GM21619 (cell line): ENCODE data around the gene GLIS1.
"Not testable (repeated sequence)": the region's sequence is repeated elsewhere in the genome, so short reads cannot be mapped to it uniquely, and the experiment has no call there.

Experiments used
- ATAC-seq: cut with Tn5 transposase; IDR thresholded peaks from one replicate; pipeline ENCODE4 v1.9.1; 2021; ENCODE audit not compliant: unreplicated experiment

GLIS1 gene

DNA sequence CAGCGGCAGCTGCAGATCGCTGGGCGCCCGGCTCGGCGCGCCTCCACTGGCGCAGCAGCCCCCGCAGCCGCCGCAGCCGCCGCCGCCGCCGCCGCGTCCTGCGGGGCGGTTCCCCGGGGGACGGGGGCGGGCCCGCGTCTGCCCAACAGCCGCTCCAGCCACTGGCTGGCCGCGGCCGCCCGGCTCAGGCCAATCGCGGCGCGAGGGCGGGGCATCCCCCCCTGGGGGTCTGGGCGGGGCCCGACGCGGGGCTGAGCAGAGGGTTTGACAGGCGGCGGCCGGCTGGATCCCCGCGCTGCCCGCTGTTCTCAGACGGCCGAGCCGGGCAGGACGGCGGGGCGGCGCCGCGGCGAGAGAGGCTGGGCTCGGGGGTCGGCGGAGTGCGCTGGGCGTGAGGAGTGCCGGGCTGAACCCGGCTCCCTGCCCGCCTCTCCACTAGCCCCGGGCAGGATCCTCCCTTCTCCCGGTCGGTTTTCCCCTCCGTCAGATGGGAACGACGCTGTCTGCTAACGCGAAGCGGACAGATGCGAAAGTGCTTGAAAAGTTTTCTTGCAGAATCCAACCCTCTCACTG is at the start of gene GLIS1:
TSS of gene GLIS1 (minus strand) at position 56 of the 573 bp plus-strand sequence. CDS start 1,100 bp downstream, outside the sequence.
- ATAC-seq: peak; percentile 96

DNA sequence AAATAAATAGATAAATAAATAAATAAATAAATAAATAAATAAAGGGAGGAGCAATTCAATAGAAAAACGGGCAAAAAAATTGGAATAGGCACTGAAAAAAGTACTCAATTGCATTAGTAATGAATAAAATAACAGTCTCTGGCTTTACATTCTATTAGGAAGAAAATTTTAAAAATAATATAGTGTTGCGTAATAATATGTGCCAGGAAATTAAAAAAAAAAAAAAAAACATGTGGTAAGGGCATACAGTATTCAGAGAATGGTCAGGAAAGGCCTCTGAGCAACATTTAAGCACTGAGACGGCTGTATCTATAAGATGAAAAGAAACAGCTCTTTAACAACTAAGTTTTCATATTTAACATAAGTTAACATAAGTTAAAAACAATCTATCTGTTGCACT is 48.7 kb upstream of the GLIS1 start:
- no peak for ATAC-seq

DNA sequence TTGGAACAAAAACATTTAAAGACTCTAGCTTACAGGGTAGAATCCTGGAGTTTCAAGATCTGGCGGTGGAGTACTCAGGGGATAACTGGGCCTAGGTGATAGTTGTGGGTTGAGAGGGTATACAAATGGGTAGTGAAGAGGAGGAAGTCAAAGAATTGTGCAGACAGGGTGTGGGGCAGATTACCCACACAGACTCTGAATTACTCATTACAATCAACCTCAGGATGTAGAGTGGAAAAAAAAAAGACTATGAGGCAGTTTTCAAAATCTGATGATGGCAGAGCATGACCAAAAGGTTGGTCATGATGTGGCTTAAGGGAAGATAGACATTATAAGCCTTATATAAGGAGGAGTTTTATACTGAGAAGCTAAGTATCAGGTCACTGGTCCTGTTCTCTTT is 44.1 kb upstream of the GLIS1 start:
- no peak for ATAC-seq

DNA sequence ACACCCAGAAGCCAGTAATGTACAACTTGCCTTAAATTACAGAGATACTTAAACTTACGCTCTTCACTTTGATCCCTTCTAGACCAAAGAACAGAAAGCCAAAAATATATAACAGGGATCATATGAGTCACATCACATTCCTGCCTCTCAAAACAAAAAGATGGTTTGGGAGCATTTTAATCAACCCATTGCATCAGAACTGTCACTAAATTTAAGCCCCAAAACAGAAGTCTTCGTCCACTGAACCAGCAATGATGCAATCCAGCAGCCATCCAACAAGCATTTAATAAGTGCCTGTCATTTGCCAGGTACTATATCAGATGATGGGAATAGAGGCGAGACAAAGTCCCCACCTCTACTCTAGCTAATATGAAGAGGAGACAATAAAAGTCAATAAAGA is 42.7 kb upstream of the GLIS1 start:
- no peak for ATAC-seq

DNA sequence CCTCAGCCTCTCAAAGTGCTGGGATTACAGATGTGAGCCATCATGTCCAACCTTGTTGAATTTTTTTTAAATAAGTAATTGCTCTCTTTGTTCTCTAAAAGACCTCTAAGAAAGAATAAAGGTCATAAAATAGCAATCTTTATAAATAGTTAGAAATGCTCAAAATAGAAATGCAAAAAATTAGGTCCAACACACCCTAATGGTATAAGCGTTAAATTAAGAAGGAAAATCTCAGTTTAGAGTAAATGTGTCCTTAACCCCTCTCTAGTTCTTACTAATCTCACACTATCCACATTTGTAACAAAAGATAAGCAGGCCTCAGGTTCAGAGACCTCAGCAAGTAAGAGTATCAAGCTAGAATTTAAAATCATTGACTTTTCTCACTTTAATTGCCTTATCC is 38.3 kb upstream of the GLIS1 start:
- no peak for ATAC-seq

DNA sequence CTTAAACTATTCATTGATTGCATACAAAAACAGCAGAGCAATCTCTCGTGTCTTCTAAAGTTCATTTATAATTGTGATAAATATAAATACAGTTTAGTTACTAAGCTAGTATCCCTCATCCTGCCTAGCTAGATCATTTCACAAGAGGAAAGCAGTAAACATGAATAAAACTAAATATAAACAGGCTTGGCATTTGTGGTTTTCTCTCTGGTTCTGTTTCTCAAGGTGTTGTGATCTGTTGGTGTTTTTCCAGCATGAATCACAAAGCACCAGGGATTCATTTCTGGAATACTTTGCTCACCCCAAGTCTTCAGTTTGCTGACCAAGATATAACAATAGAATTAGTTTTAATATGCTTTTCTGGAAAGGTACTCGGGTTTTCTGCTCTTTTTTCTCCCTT is 32.7 kb upstream of the GLIS1 start:
- ATAC-seq: no peak

DNA sequence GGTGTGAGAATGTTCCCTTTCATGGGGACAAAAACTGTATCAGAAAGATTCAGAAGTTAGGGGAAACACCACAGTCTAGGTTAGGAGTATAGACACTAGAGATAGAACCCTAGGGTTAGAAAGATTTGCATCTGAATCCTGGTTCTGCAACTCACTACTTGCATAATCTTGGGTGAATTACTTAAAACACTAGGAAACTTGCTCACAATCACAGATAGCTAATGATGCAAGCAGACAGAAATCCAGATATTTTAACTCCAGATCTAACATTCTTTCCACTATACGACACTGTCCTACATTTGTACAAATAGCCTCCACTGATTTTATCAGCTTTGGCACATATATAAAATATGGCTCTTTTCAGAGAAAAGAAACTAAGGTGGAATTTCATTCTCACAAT is 30.8 kb upstream of the GLIS1 start:
- ATAC-seq: no peak

DNA sequence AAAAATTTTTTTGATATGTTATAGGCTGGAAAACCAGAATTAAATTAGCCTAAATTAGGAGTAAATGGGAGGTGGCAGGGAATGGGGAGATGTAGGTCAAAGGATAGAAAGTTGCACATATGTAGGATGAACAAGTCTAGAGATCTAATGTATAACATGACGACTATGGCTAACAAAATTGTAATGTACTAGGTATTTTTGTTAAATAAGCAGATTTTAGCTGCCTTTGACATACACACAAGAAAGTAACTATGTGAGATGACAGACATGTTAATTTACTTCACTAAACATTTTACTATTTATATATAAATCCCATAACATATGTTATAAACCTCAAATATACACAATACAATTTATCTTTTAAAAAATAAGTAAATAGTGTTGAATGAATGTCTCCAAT is 30.2 kb upstream of the GLIS1 start:
- ATAC-seq: no peak

DNA sequence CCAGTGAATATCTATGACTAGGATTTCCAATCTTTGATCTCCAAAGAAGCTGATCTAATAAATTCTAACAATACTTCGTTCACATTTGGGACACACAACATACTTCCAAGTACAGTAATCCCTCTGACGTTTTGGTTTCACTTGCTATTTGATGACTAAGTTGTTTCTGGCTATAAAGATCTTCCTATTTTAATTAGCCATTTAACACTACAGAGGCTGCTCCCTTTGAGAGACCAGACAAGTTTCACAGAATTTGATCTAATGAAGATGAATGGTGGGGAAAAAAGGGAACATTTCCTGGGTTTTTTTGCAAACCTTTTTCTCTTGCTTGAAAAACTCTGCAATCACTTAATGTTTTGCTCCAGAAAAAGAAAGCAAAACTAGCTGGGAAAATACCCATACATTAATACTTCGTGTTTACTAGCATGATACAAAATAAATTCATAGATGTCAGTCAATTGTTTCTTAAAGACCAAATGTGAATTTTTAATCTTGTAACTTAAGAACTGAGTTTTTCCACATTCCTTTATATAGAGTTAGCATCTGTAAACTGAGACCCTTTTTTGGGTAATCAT is 28.0 kb upstream of the GLIS1 start:
- no peak for ATAC-seq

DNA sequence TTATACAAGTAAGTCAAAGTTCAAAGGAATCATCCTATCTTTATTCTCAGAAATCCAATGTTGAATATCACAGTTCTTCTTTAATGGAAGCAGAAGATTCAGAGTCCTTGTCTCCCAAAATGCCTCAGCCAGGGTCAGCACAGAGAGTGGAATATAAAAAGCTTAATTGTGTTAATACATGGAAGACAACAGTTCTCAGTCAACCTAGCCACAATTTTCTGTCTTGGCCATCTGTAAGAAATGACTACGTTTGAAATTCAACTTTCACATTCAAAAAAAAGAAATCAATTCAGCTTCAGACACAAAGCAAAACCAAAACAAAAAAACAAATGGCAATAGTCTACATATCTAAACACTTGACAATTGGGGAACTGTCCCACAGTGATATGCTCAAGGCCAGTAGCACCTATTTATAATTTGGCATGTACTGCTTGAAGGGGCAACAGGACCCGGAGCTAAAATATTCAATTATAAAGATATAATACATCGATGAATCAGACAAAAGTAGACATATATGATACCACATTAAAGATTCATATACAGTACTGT is 27.3 kb upstream of the GLIS1 start:
- ATAC-seq: no peak

DNA sequence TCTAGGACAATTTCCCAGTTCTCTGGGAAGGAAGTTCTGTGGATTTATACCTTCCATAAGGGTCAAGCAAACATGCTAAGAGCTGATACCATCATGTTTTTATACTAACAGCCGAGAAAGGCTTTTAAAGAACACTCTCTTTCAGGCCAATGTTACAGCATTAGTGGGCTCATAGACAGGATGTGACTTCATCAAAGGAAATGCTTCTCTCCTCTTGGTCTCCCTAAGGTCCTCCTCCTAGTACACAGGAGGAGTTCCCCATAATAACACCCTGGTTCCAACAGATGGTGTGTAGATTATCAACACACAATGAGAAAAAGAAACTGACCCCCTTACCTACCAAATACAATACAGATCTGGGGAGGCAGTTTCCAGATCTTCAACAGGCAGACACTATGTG is 26.7 kb upstream of the GLIS1 start:
- ATAC-seq: no peak

DNA sequence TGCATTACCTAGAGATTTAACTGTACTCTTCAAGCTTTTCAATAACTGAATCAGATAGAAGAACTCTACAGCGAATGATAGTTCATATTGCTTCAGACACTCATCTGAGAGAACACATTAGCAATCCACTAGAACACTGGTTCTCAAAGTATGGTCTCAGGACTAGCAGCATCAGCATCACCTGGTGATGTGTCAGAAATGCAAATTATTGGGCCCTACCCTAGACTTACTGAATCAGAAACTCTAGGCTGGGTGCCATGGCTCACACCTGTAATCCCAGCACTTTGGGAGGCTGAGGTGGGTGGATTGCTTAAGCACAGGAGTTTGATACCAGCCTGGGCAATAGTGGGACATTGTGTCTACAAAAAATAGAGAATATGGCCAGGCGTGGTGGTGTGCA is 24.9 kb upstream of the GLIS1 start:
- no peak for ATAC-seq

DNA sequence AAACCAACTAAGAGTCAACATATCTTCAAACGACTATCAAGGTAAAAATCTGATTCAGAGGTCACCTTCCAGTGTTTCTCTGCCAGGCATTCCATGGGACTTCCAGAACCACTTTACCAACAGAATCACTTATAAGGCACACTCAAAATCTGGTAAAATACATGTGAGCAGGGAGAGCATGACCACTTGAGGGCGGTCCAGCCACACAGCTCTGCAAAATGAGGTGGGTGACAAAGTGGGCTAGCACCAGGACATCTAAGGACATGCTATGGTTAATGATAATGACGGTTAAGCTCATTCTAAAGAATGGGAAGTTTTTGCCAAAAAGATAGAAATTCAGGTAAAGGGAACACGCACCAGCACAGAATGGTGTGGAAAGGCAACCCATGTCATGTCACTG is 24.5 kb upstream of the GLIS1 start:
- no peak for ATAC-seq

DNA sequence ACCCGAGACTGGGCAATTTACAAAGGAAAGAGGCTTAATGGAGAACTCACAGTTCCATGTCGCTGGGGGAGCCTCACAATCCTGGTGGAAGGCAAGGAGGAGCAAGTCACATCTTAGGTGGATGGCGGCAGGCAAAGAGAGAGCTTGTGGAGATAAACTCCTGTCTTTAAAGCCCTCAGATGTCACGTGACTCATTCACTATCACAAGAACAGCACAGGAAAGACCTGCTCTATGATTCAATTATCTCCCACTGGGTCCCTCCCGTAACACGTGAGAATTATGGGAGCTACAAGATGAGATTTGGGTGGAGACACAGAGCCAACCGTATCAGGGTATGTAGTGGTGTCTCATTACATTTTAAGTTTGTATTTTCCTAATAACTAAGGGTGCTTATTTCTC is 21.5 kb upstream of the GLIS1 start:
- ATAC-seq: not testable (repeated sequence)

DNA sequence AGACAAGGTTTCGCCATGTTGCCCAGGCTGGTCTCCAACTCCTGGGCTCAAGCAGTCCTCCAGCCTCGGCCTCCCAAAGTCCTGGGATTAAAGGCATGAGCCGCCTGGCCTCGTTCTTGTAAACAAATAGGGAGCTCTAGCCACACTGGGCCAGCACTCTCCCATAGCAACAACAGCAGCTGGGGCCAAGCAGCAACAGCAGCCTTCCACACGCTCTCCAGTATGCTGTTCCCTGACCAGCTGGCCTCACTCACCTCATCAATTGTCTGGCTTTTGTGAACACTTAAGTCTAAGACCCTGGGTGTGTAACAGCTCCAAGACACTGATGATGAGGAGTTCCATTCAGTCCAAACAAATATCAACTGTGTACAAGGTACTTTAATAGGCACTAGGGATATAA is 16.9 kb upstream of the GLIS1 start:
- no peak for ATAC-seq

DNA sequence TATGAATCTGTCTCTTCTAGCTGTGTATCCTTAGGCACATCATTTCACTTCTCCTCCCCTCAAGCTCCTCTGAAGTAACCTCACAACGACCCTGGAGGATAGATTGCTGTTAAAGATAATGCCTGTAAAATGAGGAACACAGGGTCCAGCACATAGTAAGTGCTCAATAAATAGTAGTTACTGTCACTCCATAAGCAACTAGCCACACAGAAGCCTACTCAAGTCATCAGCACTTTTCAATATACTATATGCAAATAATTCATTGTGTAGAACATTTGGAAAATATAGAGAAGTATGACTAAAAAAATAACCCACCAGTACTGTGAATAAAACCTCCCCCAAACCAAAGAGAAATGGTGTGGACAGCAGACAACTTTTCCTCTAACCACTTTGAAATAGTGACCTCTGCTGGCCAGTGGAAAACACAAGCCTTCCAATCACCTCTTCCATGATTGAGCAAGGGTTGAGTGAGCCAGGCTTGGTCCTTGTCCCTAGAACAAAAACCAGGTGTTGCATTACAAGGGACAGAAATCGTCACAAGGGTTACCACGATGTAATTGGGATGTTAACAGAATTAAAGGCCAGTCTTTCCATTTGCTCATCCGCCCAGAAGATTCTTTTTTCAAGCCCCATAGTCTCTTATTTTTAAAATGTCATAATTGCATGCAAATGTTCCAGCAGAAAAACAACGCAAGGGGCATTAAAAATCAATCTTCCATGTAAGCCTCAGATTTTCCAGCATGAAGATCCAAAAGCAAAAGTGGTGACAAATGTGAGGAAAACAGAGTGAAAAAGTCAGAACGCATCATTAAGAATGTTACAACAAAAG is 15.7 kb upstream of the GLIS1 start:
- no peak for ATAC-seq

DNA sequence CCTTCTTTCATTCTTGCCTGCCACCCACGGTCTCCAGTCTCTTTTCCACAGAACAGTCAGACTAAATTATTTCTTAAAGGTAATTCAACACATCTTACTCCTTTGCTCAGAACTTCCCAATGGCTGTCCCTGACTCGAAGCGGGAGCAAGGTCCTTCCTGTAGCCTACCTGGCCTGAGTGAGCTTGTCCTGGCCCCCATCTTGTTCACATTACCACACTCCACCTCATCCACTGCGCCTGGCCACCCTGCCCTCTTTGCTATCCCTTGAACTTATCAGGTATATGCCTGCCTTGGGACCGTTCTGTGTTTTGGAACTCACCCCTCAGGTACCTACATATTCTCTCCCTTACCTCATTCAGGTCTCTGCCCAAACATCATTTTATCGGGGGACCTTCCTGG is 13.3 kb upstream of the GLIS1 start:
- ATAC-seq: no peak

DNA sequence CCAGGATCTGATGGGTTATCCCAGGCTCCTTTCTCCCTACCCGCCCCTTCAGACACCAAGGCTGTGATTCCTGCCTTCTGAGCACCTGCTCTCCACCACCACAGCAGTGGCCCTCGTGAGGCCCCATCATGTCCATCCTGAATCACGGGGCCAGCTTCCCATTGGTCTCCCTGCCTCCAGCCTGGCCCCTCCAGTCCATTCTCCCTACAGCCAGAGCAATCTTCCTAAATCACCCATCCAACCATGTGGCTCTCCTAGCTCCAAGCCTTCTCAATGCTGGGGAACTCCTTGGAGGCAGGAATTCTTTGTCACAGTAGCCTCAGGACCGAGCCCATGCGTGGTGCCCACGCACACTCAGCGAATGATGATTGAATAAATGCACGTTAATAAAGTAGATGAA is 8.9 kb upstream of the GLIS1 start:
- no peak for ATAC-seq

DNA sequence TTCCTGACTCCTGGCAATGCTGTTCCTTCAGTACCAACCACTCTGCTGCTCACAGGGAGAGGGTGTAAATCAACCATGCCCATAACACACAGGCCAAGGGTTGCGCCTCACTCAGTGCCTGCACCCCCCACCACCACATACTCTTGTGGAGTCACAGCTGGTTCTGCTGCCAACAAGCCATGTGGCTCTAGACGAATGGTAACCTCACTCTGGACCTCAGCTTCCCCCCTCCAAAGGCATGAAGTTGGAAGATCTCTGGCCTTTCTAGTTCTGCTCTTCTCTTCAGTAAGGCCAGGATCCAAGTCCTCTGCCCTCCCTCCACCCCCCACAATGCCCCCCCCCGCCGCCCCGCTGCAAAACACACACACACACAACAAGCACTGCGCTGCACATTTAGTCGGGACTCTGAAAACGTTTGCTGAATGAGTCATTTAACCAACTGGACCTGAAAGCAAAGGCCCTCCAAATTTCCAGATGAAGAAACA is 1.7 kb upstream of the GLIS1 start:
- no peak for ATAC-seq

DNA sequence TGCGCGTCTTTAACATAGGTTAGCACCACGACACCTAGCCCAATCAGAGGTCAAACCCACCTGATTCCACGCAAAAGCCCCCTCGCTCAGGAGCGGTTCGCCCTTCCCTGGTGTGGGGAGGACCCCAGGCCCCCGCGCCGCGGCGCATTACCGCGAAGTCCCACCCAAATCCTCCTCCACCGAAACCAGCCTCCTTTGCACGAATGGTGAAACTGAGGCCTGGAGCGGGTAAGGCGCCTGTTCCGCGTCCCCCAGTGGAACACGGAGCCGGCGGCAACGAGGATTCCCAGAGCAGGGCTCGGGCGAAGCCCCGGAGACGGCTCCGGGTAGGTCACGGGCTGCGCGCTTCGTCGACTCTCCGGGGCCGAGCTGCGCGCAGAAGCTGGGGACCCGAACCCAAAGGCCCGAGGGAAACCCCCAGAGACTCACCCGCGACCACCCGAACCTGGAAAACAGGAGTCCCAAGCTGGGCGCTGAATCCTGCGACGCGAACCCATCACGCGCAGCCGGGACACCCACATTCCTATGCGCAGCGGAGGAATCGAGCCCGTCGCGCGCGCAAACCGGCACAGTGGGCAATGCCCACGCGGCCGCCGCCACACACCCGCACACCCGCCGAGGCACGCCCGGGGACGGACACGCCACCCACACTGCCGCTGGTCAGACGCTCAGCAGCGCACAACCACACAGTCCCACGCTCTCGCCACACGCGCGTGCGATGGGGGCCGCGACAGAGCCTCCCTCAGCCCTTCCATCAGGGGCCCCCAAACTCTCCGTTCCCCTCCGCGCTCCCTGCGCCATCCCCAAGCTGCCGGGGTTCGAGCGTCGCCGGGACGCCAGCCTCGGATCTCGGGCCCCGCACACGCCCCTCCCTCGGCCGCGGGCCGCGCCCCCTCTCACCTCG is 507 bp downstream of the GLIS1 start:
- peak; percentile 5 for ATAC-seq

DNA sequence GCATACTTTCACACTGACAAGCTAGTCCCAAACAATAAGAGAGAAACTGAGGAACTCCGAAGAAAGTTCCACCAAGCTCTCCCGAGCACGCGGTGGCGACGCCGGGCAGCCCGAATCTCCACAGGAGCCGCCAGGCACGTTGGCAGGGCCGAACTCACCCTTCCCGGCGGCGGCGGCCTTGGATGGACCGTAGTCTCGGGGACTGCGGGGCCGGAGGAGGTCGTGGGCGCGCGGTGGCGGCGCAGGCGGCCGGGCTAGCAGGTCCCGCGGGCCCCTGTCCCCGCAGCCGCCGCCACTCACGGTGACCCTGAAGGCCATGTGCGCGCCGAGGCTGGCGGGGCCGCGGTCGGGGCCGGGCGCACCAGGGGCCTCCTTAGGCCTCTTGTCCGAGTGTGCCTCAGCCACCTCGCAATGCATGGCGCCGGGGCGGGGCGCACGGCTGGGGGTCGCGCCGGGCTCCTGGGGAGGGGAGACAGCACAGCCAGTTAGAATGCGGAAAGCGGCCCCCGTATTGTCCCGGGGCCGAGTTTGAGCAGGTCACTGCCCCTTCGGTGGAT is 1.2 kb downstream of the GLIS1 start:
- no peak for ATAC-seq
